CD14-positive monocyte (primary cell): ENCODE data around the gene NHS. TPM values are rescaled to one million over a fixed set of nuclear protein-coding genes. Genes with fewer than 3 reads are reported as not detected.
A peak's percentile ranks its signal among the peaks of the same experiment; 100 is the strongest.

ENCODE experiments used
- DNase-seq, 3 donors: peaks; one replicate each; pipeline ENCODE4 v3.0.0-alpha.2; 2011 to 2022
- H2AFZ ChIP-seq: 2 replicates; pipeline ENCODE4 v1.6.0; 2012; ENCODE audit warnings: mild to moderate bottlenecking, low read depth, low read length, inconsistent platforms; ENCODE audit not compliant: insufficient read depth, poor library complexity, severe bottlenecking
- H3K27ac ChIP-seq, 2 donors: 1 replicate in 1 of 2; 2 replicates in 1 of 2; pipeline ENCODE4 v1.5.1; 2012 to 2013; ENCODE audit warnings: low read length in 2 of 2, control low read depth in 1 of 2, inconsistent platforms in 1 of 2, low read depth in 1 of 2, mild to moderate bottlenecking in 1 of 2
- H3K27me3 ChIP-seq, 2 donors: one replicate each; pipeline versions ENCODE4 v1.6.0 to v1.6.1; 2011 to 2013; ENCODE audit warnings: low read length in 2 of 2; ENCODE audit not compliant: control insufficient read depth in 2 of 2, insufficient read depth in 2 of 2
- H3K36me3 ChIP-seq, 2 donors: replicated peaks in 1 of 2; 1 replicate in 1 of 2; 2 replicates in 1 of 2; pipeline versions ENCODE4 v1.5.1 to v1.6.1; 2012 to 2013; ENCODE audit warnings: low read length in 2 of 2, control low read depth in 1 of 2, inconsistent platforms in 1 of 2, mild to moderate bottlenecking in 1 of 2; ENCODE audit not compliant: insufficient read depth in 2 of 2, control insufficient read depth in 1 of 2
- H3K4me1 ChIP-seq, 2 donors: 1 replicate in 1 of 2; 2 replicates in 1 of 2; pipeline versions ENCODE4 v1.5.1 to v1.6.1; 2012 to 2013; ENCODE audit warnings: low read length in 2 of 2, control low read depth in 1 of 2, inconsistent platforms in 1 of 2, mild to moderate bottlenecking in 1 of 2, moderate library complexity in 1 of 2; ENCODE audit not compliant: insufficient read depth in 2 of 2, control insufficient read depth in 1 of 2
- H3K4me2 ChIP-seq: replicated peaks from 2 replicates; pipeline ENCODE3; 2012; ENCODE audit warnings: low read length, moderate library complexity, mild to moderate bottlenecking; ENCODE audit not compliant: poor library complexity, severe bottlenecking; ENCODE audit errors: extremely low read depth
- H3K4me3 ChIP-seq, 3 experiments: fragments of 200-600 bp in 1 of 3; sonication (generic) in 1 of 3; replicated peaks in 1 of 3; 1 replicate in 2 of 3; 2 replicates in 1 of 3; pipeline ENCODE4 v1.5.1; 2011 to 2013; ENCODE audit warnings: low read length in 3 of 3, mild to moderate bottlenecking in 3 of 3, control low read depth in 2 of 3, low read depth in 2 of 3, inconsistent platforms in 1 of 3, moderate library complexity in 1 of 3
- H3K79me2 ChIP-seq: 2 replicates; pipeline ENCODE4 v1.6.0; 2012; ENCODE audit warnings: mild to moderate bottlenecking, control low read depth, inconsistent platforms, low read length, moderate library complexity; ENCODE audit not compliant: insufficient read depth
- H3K9ac ChIP-seq: 2 replicates; pipeline ENCODE4 v1.6.0; 2017; ENCODE audit warnings: low read length, mild to moderate bottlenecking; ENCODE audit not compliant: insufficient read depth, poor library complexity, severe bottlenecking
- H3K9me3 ChIP-seq, 2 donors: replicated peaks in 1 of 2; 1 replicate in 1 of 2; 2 replicates in 1 of 2; pipeline versions ENCODE4 v1.5.1 to v1.6.1; 2012 to 2013; ENCODE audit warnings: low read length in 2 of 2, control low read depth in 1 of 2; ENCODE audit not compliant: control insufficient read depth in 1 of 2, insufficient read depth in 1 of 2
- H4K20me1 ChIP-seq: 2 replicates; pipeline ENCODE4 v1.6.0; 2012; ENCODE audit warnings: mild to moderate bottlenecking, low read length, control low read depth, moderate library complexity; ENCODE audit not compliant: insufficient read depth
- H3K27ac Mint-ChIP-seq, 7 donors: one replicate each; pipeline ENCODE4 v1.8.0; 2020; ENCODE audit warnings: mild to moderate bottlenecking in 7 of 7, mixed read lengths in 7 of 7, moderate library complexity in 6 of 7, inconsistent platforms in 2 of 7
- H3K27me3 Mint-ChIP-seq, 3 donors: one replicate each; pipeline ENCODE4 v1.8.0; 2021 to 2022; ENCODE audit warnings: low read depth in 3 of 3, mild to moderate bottlenecking in 3 of 3, mixed read lengths in 3 of 3, moderate library complexity in 3 of 3, inconsistent platforms in 1 of 3
- H3K36me3 Mint-ChIP-seq, 2 donors: one replicate each; pipeline ENCODE4 v1.8.0; 2020; ENCODE audit warnings: mixed read lengths in 2 of 2, inconsistent platforms in 1 of 2, mild to moderate bottlenecking in 1 of 2
- H3K4me1 Mint-ChIP-seq: one replicate; pipeline ENCODE4 v1.8.0; 2020; ENCODE audit warnings: mild to moderate bottlenecking, mixed read lengths
- H3K4me3 Mint-ChIP-seq, 2 donors: one replicate each; pipeline ENCODE4 v1.8.0; 2020; ENCODE audit warnings: mild to moderate bottlenecking in 2 of 2, mixed read lengths in 2 of 2, moderate library complexity in 1 of 2
- H3K9me3 Mint-ChIP-seq, 7 donors: one replicate each; pipeline ENCODE4 v1.8.0; 2020 to 2022; ENCODE audit warnings: mixed read lengths in 7 of 7, mild to moderate bottlenecking in 6 of 7, moderate library complexity in 6 of 7, inconsistent platforms in 2 of 7
- WGBS: methylation state at CpG from one replicate; pipeline ENCODE4 v1.1.5; 2013; ENCODE audit warnings: missing lambda C conversion rate; ENCODE audit not compliant: insufficient coverage; 5-methylcytosine and 5-hydroxymethylcytosine counted together
- intact Hi-C, 2 donors: fragments of 100-400 bp; cut with micrococcal nuclease; formaldehyde crosslinking; loops; one replicate each; pipeline versions ENCODE4 v1.15.0 to v1.15.1; 2023
- polyA plus RNA-seq, 3 donors: library from polyadenylated mRNA; depleted of rRNA in 1 of 3; unstranded in 2 of 3; stranded (reverse) in 1 of 3; fragments of 300-500 nt in 2 of 3; fragments of >200 nt in 1 of 3; fragmentation: Illumina TruSeq in 2 of 3; gene quantifications; 1 replicate in 2 of 3; 2 replicates in 1 of 3; pipeline ENCODE4 v1.2.3, GENCODE V29; 2012 to 2021
- TF ChIP-seq, protein P1 (sequence below): fragments of 200-600 bp; IDR thresholded peaks from one replicate; pipeline ENCODE4 v1.8.0; 2022; ENCODE audit warnings: antibody characterized with exemption, mild to moderate bottlenecking

The NHS gene
- polyA plus RNA-seq, 3 donors = 0.86 to 1.8 (median 1.3) TPM

DNA sequence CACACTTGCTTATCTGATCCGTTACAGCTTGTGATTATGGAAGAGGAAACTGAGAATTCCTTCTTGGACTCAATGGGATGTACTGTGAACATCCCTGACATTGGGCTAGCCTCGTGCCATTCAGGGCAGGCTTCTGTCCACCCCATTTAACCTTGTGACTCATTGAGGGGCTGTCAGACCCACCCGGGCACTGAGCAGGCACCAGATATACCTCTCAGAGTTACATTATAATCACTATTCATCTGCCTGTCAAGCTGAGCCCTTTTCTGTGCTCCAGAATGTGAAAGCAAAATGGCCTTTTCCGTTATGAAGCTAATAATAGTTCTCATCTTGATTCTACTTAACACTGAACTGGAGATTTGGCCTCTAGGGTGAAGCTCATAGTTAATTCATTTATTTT lies 191.7 kb downstream of the NHS start:
- H3K27me3 Mint-ChIP-seq = peaks cover 2 to 11% (median 2%) of the 10 kb centered on the region in 3 donors

DNA sequence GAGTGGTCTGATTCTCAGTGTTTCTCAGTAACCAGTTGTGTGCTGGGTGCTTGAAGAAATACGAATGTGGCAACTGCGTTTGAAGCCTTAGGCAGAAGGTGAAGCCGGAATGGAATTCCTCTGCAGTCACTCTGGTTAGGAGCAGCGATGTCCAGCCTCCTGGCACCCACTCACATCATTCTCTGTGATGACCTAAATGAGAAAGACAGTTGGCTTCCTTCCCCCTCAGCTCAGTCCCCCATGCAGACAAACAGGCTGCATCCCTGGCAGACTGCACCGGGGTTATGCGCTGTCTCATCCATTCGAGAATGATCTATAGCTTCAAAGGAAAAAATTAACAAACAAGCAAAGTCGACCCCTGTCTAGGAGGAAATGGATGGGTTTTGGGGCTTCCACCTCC lies 192.2 kb downstream of the NHS start:
- peak overlapping the region in 1 of 7 donors; percentile 71 for H3K27ac Mint-ChIP-seq
- Histone ChIP-seq H3K27ac (no peak overlapping the region), H3K36me3 (no peaks in the 10 kb centered on the region), H3K4me2 (no peak overlapping the region), H2AFZ (no peak overlapping the region), H3K4me3 (no peak overlapping the region), H3K9ac (no peak overlapping the region), H3K4me1 (peaks cover 25 to 29% of the 10 kb centered on the region in 2 donors), H3K79me2 (no peaks in the 10 kb centered on the region), H4K20me1 (no peaks in the 10 kb centered on the region), H3K9me3 (no peaks in the 10 kb centered on the region), H3K27me3 (no peaks in the 10 kb centered on the region)
- peaks cover 2 to 11% (median 5%) of the 10 kb centered on the region in 3 donors for H3K27me3 Mint-ChIP-seq
- TF ChIP-seq, protein P1, sequence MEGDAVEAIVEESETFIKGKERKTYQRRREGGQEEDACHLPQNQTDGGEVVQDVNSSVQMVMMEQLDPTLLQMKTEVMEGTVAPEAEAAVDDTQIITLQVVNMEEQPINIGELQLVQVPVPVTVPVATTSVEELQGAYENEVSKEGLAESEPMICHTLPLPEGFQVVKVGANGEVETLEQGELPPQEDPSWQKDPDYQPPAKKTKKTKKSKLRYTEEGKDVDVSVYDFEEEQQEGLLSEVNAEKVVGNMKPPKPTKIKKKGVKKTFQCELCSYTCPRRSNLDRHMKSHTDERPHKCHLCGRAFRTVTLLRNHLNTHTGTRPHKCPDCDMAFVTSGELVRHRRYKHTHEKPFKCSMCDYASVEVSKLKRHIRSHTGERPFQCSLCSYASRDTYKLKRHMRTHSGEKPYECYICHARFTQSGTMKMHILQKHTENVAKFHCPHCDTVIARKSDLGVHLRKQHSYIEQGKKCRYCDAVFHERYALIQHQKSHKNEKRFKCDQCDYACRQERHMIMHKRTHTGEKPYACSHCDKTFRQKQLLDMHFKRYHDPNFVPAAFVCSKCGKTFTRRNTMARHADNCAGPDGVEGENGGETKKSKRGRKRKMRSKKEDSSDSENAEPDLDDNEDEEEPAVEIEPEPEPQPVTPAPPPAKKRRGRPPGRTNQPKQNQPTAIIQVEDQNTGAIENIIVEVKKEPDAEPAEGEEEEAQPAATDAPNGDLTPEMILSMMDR = no peak
- H3K36me3 Mint-ChIP-seq = no peaks in the 10 kb centered on the region
- no CpG with 5 or more reads among the region's 8 CpGs for WGBS
- no peak for DNase-seq
- H3K4me3 Mint-ChIP-seq = no peak overlapping the region
- intact Hi-C loops = no loop called here
- H3K9me3 Mint-ChIP-seq = peaks cover 0 to 9% (median 5%) of the 10 kb centered on the region in 7 donors
- H3K4me1 Mint-ChIP-seq = peaks cover 32% of the 10 kb centered on the region

More for the DNA sequence above, 191.7 kb downstream of the NHS start:
- Mint-ChIP-seq H3K36me3 (no peaks in the 10 kb centered on the region), H3K27ac (no peak overlapping the region), H3K4me1 (peaks cover 32% of the 10 kb centered on the region), H3K4me3 (no peak overlapping the region), H3K9me3 (peaks cover 0 to 9% (median 3%) of the 10 kb centered on the region in 7 donors)
- H3K9me3 ChIP-seq = no peaks in the 10 kb centered on the region
- WGBS = no CpG with 5 or more reads among the region's 4 CpGs
- peaks cover 25 to 29% of the 10 kb centered on the region in 2 donors for H3K4me1 ChIP-seq
- H3K4me3 ChIP-seq = no peak overlapping the region
- H3K4me2 ChIP-seq = no peak overlapping the region
- no peaks in the 10 kb centered on the region for H3K79me2 ChIP-seq
- TF ChIP-seq, protein P1 = no peak
- H4K20me1 ChIP-seq = no peaks in the 10 kb centered on the region
- H3K36me3 ChIP-seq = no peaks in the 10 kb centered on the region
- intact Hi-C loops = no loop called here
- H2AFZ ChIP-seq = no peak overlapping the region
- H3K27ac ChIP-seq = no peak overlapping the region
- DNase-seq = no peak
- H3K27me3 ChIP-seq = no peaks in the 10 kb centered on the region
- no peak overlapping the region for H3K9ac ChIP-seq
